ENCODE measurements around the gene BICC1. TPM values are rescaled to one million over a fixed set of nuclear protein-coding genes. Genes with fewer than 3 reads are reported as not detected.

Gene BICC1
- total and polyA plus RNA-seq, 8 donors, result 19.0 to 37.4 (median 23.0) TPM

GRCh38 chr10:58836176-58836700 is 323.6 kb downstream of the BICC1 start:
- Histone ChIP-seq H3K9me3 (no peaks in the 10 kb centered on the region), H3K4me3 (no peak overlapping the region), H3K36me3 (no peaks in the 10 kb centered on the region), H3K27me3 (no peaks in the 10 kb centered on the region), H3K27ac (no peak overlapping the region), H3K4me1 (no peaks in the 10 kb centered on the region)
- TF ChIP-seq CTCF (IDR thresholded peaks at IDR 0.05), result no peak
- 75 to 78% methylated on average over 3 of the region's 3 CpGs for WGBS, 2 donors
- intact Hi-C loops (cut with DNase I), result no loop called here
- ATAC-seq (no peak), FAIRE-seq (no peak), DNase-seq (no peak)

DNA sequence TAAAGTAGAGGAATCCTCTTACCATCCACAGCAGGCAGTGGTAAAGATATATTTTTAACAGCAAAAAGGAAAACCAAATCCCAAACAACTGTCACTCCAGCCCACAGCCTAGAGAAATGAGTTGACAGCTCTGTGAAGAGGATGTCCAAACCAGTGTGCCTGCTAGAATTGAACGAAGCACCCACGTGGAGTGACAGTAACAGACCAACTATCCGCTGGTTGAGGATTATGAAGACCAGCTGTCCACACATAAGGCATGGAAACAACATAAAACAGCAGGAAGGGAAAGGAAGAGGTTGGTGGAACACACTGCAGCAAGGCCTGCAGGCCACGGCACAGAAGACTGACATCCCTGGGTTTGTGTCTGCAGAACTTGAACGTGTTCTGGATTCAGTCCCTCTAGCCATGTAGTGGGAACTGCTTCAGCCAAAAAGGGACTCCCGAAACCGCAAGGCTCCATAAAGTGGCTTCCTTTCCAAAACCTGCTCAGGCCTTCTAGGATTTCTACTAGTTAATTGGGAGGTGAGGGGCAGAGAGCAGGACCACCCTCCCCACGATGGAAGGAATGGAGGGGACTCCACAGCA is 324.4 kb downstream of the BICC1 start:
- ATAC-seq (peak in 1 of 4 donors; percentile 12), FAIRE-seq (no peak), DNase-seq (no peak)
- no peaks in the 10 kb centered on the region for H3K4me1 ChIP-seq
- 72 to 81% methylated on average over 8 of the region's 8 CpGs for WGBS, 2 donors
- H3K4me3 ChIP-seq, result no peak overlapping the region
- H3K27ac ChIP-seq, result no peak overlapping the region
- H3K36me3 ChIP-seq, result no peaks in the 10 kb centered on the region
- no peak for TF ChIP-seq CTCF (IDR thresholded peaks at IDR 0.05)
- intact Hi-C loops (cut with DNase I), result no loop called here
- no peaks in the 10 kb centered on the region for H3K9me3 ChIP-seq
- no peaks in the 10 kb centered on the region for H3K27me3 ChIP-seq

DNA sequence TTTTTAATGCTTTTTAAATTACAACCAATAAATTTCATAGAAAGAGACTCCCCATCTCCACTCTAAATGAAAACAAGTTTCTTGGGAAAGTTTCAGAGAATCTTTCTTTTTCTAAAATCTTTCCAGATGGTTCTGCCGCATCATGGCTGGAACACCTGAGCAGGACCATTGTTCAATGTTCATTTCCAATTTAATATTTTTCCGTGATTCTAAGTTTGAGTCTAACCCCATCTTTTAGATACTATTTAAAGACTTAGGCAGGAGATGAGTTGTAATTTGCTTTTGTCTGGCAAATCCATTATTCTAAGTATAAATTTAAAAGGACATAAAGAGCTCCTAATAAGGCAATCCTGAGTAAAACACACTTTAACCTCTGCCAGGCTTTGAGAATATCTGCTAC is 325.2 kb downstream of the BICC1 start:
- Histone ChIP-seq H3K27ac (no peak overlapping the region), H3K36me3 (no peaks in the 10 kb centered on the region), H3K4me1 (no peaks in the 10 kb centered on the region), H3K27me3 (no peaks in the 10 kb centered on the region), H3K9me3 (no peaks in the 10 kb centered on the region), H3K4me3 (no peak overlapping the region)
- ATAC-seq (no peak), FAIRE-seq (no peak), DNase-seq (no peak)
- intact Hi-C loops (cut with DNase I), result no loop called here
- no peak for TF ChIP-seq CTCF (IDR thresholded peaks at IDR 0.05)
- 70% methylated on average over 2 of the region's 2 CpGs for WGBS, 2 donors

GRCh38 chr10:58838561-58839208 is 326.0 kb downstream of the BICC1 start:
- ATAC-seq (peak in 1 of 4 donors; percentile 12), DNase-seq (no peak), FAIRE-seq (no peak)
- WGBS, 2 donors, result 50 to 59% methylated on average over 1 of the region's 1 CpG
- H3K4me1 ChIP-seq, result no peaks in the 10 kb centered on the region
- no peaks in the 10 kb centered on the region for H3K9me3 ChIP-seq
- no peaks in the 10 kb centered on the region for H3K36me3 ChIP-seq
- H3K4me3 ChIP-seq, result no peak overlapping the region
- no peak for TF ChIP-seq CTCF (IDR thresholded peaks at IDR 0.05)
- H3K27me3 ChIP-seq, result no peaks in the 10 kb centered on the region
- no peak overlapping the region for H3K27ac ChIP-seq
- intact Hi-C loops (cut with DNase I), result no loop called here

DNA sequence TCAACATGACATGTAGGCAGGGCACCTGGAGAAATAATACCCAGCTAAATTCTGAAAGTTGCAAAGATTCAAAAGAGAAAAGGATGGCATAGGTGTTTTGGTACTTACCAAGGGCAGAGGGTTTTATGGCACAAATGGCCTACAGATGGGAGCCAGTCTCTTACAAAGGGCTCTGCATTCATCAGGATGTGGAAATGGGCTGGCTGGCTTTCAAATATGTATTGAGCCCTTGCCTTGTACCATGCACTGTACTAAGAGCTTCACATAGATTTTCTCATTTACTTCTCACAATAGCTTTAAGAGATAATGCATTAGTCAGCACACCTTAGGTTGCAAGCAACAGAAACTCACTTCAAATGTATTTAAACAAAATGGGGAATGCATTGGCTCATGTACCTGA is 327.1 kb downstream of the BICC1 start:
- Histone ChIP-seq H3K9me3 (no peaks in the 10 kb centered on the region), H3K36me3 (no peaks in the 10 kb centered on the region), H3K4me1 (no peaks in the 10 kb centered on the region), H3K27me3 (no peaks in the 10 kb centered on the region), H3K27ac (no peak overlapping the region), H3K4me3 (no peak overlapping the region)
- ATAC-seq (no peak), DNase-seq (no peak), FAIRE-seq (no peak)
- no peak for TF ChIP-seq CTCF (IDR thresholded peaks at IDR 0.05)
- intact Hi-C loops (cut with DNase I), result no loop called here
